Calu3 (cell line): ENCODE results near the gene GATAD2A. TPM values are rescaled to one million over a fixed set of nuclear protein-coding genes. Genes with fewer than 3 reads are reported as not detected.

Source experiments
- BruUV-seq: library from RNA; stranded (reverse); fragments of 400-500 nt; replicated peaks from 2 replicates; lab custom pipeline; 2021; lab: Mats Ljungman, UMichigan
- CTCF ChIA-PET: fragments of 300-600 bp; sonication (Branson Sonifier 250); formaldehyde crosslinking; loops from one replicate; lab custom pipeline; 2022; ENCODE audit warnings: antibody characterized with exemption; lab: Charles Lee
- DNase-seq: peaks from one replicate; pipeline ENCODE4 v3.0.0; 2022
- H3K27ac Mint-ChIP-seq: one replicate; pipeline ENCODE4 v1.8.0; 2022; ENCODE audit warnings: mixed read lengths; ENCODE audit not compliant: unreplicated experiment
- H3K27me3 Mint-ChIP-seq: one replicate; pipeline ENCODE4 v1.8.0; 2022; ENCODE audit warnings: mixed read lengths; ENCODE audit not compliant: unreplicated experiment
- H3K36me3 Mint-ChIP-seq: one replicate; pipeline ENCODE4 v1.8.0; 2022; ENCODE audit warnings: mild to moderate bottlenecking, moderate library complexity, mixed read lengths; ENCODE audit not compliant: insufficient read depth, unreplicated experiment
- H3K4me1 Mint-ChIP-seq: one replicate; pipeline ENCODE4 v1.8.0; 2022; ENCODE audit warnings: mild to moderate bottlenecking, low read depth, mixed read lengths; ENCODE audit not compliant: unreplicated experiment
- H3K4me3 Mint-ChIP-seq: one replicate; pipeline ENCODE4 v1.8.0; 2022; ENCODE audit warnings: mild to moderate bottlenecking, low read depth, moderate library complexity, mixed read lengths; ENCODE audit not compliant: unreplicated experiment
- H3K9me3 Mint-ChIP-seq: one replicate; pipeline ENCODE4 v1.8.0; 2022; ENCODE audit warnings: low read depth, mixed read lengths; ENCODE audit not compliant: unreplicated experiment
- CTCF ChIP-seq: fragments of 200-600 bp; IDR thresholded peaks from one replicate; pipeline ENCODE4 v1.8.0; 2022; ENCODE audit warnings: antibody characterized with exemption; ENCODE audit not compliant: unreplicated experiment
- intact Hi-C: fragments of 100-400 bp; cut with micrococcal nuclease; formaldehyde crosslinking; loops from one replicate; pipeline ENCODE4 v1.10.0; 2022; ENCODE audit not compliant: unreplicated experiment
- total RNA-seq: library from RNA; stranded (reverse); gene quantifications from 2 replicates; pipeline ENCODE4 v1.2.3, GENCODE V29; 2022

GATAD2A gene
- total RNA-seq, 1 experiment from 2014 or later, result 79.8 TPM

- Mint-ChIP-seq H3K27ac (no peak overlapping the region), H3K36me3 (peaks cover 14% of the 10 kb centered on the region), H3K4me3 (no peak overlapping the region), H3K27me3 (no peaks in the 10 kb centered on the region), H3K9me3 (no peaks in the 10 kb centered on the region), H3K4me1 (no peaks in the 10 kb centered on the region)
- DNase-seq, result no peak
- no peak for TF ChIP-seq CTCF
- intact Hi-C loops, result no loop called here
- CTCF ChIA-PET, result interaction anchor here (0.6 to 0.7 kb wide), 2 partner anchors 35 to 42 kb away, joined by 4 read pairs; no protein-coding TSS in a partner anchor
- BruUV-seq, result no TSS peak
Observed at GRCh38 chr19:19525611-19526380, 120.3 kb downstream of the GATAD2A start.

- BruUV-seq, result no TSS peak
- CTCF ChIA-PET, result no interaction called here
- Mint-ChIP-seq H3K4me1 (no peaks in the 10 kb centered on the region), H3K4me3 (no peak overlapping the region), H3K27me3 (no peaks in the 10 kb centered on the region), H3K27ac (no peak overlapping the region), H3K9me3 (no peaks in the 10 kb centered on the region), H3K36me3 (peaks cover 18% of the 10 kb centered on the region)
- no peak for TF ChIP-seq CTCF
- DNase-seq, result no peak
- intact Hi-C loops, result no loop called here
Observed at GRCh38 chr19:19526581-19527370, 121.3 kb downstream of the GATAD2A start.

- H3K27ac Mint-ChIP-seq, result no peak overlapping the region
- CTCF ChIA-PET, result no interaction called here
- H3K27me3 Mint-ChIP-seq, result no peaks in the 10 kb centered on the region
- H3K36me3 Mint-ChIP-seq, result peaks cover 23% of the 10 kb centered on the region
- H3K4me3 Mint-ChIP-seq, result no peak overlapping the region
- TF ChIP-seq CTCF, result no peak
- intact Hi-C loops, result no loop called here
- DNase-seq, result no peak
- H3K4me1 Mint-ChIP-seq, result no peaks in the 10 kb centered on the region
- H3K9me3 Mint-ChIP-seq, result no peaks in the 10 kb centered on the region
- BruUV-seq, result no TSS peak
Observed at GRCh38 chr19:19527371-19527656, 121.8 kb downstream of the GATAD2A start.

- H3K9me3 Mint-ChIP-seq, result no peaks in the 10 kb centered on the region
- no peaks in the 10 kb centered on the region for H3K4me1 Mint-ChIP-seq
- CTCF ChIA-PET, result no interaction called here
- no peak overlapping the region for H3K27ac Mint-ChIP-seq
- DNase-seq, result no peak
- no peak overlapping the region for H3K4me3 Mint-ChIP-seq
- no peaks in the 10 kb centered on the region for H3K27me3 Mint-ChIP-seq
- no TSS peak for BruUV-seq
- H3K36me3 Mint-ChIP-seq, result peaks cover 24% of the 10 kb centered on the region
- no peak for TF ChIP-seq CTCF
- intact Hi-C loops, result no loop called here
Observed at GRCh38 chr19:19527674-19528625, 122.5 kb downstream of the GATAD2A start.
